ENCODE measurements around the gene SORCS2. TPM values are rescaled to one million over a fixed set of nuclear protein-coding genes. Genes with fewer than 3 reads are reported as not detected.

The SORCS2 gene
- total and polyA plus RNA-seq, 2 donors = 2.2 to 2.7 TPM

DNA sequence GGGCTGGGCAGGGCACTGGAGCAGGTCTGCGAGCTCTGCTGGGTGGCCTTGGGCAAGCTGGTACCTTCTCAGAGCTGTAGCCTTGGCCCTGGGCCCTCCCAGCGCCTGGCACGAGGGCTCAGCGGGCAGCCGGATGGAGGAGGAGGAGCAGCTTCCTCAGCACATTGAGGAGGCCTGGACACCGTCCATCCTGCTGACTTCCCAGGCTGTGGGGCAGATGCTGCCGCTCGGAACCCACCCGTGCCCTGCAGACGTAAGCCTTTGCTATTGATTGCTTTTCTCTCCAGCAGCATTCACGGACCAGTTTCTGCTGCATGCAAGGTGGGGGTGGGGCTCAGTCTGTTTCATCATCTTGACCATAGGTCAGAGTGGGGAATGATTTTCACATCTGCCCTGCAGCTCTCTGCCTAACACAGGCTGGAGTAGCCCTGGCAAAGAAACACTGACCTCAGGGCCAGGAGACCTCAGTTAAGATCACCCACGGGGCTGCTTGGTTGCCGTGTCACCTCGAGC is 323.1 kb downstream of the SORCS2 start:
- H3K9me3 ChIP-seq (ENCODE audit: control insufficient read depth in 2 of 2, insufficient read depth in 1 of 2, low read length in 1 of 2) = no peaks in the 10 kb centered on the region
- no peak overlapping the region for H3K27ac ChIP-seq (ENCODE audit: low read depth in 1 of 2, low read length in 1 of 2)
- no peak overlapping the region for H3K4me3 ChIP-seq (ENCODE audit: low read length in 2 of 2)
- peaks cover 0 to 13% of the 10 kb centered on the region in 2 donors for H3K27me3 ChIP-seq (ENCODE audit: control insufficient read depth in 2 of 2, insufficient read depth in 1 of 2, low read length in 1 of 2)
- H3K36me3 ChIP-seq (ENCODE audit: control insufficient read depth in 2 of 2, insufficient read depth in 2 of 2, low read length in 1 of 2) = no peaks in the 10 kb centered on the region
- no peak for DNase-seq (ENCODE audit: low read depth in 6 of 9, low spot score in 9 of 9)
- WGBS = 88% methylated on average over 14 of the region's 14 CpGs
- H3K4me1 ChIP-seq (ENCODE audit: control insufficient read depth in 2 of 2, insufficient read depth in 2 of 2, low read length in 2 of 2) = no peaks in the 10 kb centered on the region

DNA sequence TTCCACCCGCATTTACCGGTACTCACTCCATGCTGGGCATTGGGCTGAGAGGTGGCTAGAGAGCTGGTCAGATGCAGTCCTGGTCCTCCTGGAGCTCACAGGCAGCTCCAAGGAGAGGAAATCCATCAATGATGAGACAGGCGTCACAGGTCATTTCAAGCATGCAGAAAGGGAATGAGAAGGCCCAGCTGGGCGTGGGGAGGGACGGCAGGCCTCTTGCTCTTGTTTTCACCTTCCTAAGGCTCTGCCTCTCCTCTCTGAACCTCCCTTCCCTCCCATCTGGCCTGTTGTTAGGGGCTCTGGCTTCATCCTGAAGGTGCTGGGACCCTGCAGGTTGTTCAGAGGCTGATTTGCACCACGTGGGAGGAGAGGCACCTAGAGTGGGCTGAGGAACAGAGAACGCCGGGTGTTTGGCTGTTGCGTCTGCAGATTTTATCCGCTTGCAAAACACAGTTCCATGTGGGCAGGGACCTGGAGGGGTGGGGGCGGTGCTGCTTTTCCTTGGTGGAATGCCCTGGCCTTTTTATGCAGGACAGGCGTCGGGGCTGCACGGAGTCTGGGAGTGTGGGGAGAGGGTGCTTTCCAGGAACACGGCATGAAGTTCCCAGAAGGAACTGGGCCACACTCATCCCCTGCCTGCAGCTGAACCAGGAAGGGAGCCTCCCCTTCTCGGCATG is 323.9 kb downstream of the SORCS2 start:
- DNase-seq (ENCODE audit: low read depth in 6 of 9, low spot score in 9 of 9) = no peak
- 47% methylated on average over 16 of the region's 16 CpGs for WGBS
- H3K4me3 ChIP-seq (ENCODE audit: low read length in 2 of 2) = no peak overlapping the region
- H3K4me1 ChIP-seq (ENCODE audit: control insufficient read depth in 2 of 2, insufficient read depth in 2 of 2, low read length in 2 of 2) = no peaks in the 10 kb centered on the region
- H3K36me3 ChIP-seq (ENCODE audit: control insufficient read depth in 2 of 2, insufficient read depth in 2 of 2, low read length in 1 of 2) = no peaks in the 10 kb centered on the region
- no peaks in the 10 kb centered on the region for H3K9me3 ChIP-seq (ENCODE audit: control insufficient read depth in 2 of 2, insufficient read depth in 1 of 2, low read length in 1 of 2)
- H3K27me3 ChIP-seq (ENCODE audit: control insufficient read depth in 2 of 2, insufficient read depth in 1 of 2, low read length in 1 of 2) = peaks cover 0 to 11% of the 10 kb centered on the region in 2 donors
- H3K27ac ChIP-seq (ENCODE audit: low read depth in 1 of 2, low read length in 1 of 2) = no peak overlapping the region

DNA sequence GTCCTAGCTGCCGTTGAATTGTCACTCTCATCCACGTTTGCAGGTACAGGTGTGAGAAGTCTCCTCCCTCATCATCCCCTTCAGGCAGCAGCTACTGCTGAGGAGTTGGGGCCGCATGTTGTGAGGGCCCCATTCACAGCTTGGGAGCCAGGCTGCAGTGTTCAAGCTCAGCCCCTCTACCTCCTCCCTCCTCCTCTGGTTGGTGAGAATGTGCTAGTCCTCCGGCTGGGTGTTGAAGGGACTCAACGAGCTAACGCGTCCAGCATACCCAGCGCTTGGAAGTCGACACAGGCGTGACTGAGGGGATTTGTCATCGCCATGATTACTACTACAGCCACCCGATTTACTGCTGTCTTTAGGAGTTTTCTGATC is 324.4 kb downstream of the SORCS2 start:
- no peak for DNase-seq (ENCODE audit: low read depth in 6 of 9, low spot score in 9 of 9)

DNA sequence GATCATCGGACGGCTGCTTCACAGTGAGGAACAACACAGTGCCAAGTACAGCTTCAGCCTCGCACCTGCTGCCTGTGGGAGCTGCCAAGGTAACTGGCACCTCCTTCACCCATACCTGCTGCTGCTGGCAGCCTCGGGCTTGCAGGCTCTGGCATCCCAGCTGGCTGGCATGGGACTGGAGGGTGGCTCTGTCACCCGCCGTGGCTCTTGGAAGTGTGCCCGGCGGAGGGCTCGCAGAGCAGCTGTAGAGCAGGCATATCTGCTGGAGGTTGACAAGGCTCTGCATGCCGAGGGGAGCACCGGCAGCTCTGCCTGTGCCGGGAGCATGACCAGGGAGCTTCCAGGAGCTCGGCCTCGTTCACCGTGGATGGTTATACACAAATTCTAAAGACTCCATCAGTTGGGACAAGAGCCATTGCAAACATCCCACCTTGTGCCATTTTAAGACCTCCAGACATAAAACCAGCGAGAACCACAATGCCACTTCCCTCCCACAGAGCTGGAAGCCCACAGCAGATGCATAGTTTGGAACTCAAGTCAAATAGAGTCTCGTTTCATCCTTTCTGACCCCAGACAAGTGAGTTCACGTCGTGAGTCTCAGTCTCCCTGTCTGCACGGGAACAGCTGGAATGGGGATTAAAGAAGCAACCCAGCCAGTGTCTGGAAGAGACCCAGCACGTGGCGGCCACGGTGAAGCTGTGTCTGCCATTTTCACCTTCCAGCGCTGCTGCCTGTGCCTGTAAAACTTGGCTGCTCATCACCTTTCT is 326.7 kb downstream of the SORCS2 start:
- 84% methylated on average over 24 of the region's 24 CpGs for WGBS
- Histone ChIP-seq H3K27me3 (ENCODE audit: control insufficient read depth in 2 of 2, insufficient read depth in 1 of 2, low read length in 1 of 2) (peaks cover 0 to 16% of the 10 kb centered on the region in 2 donors), H3K36me3 (ENCODE audit: control insufficient read depth in 2 of 2, insufficient read depth in 2 of 2, low read length in 1 of 2) (no peaks in the 10 kb centered on the region), H3K9me3 (ENCODE audit: control insufficient read depth in 2 of 2, insufficient read depth in 1 of 2, low read length in 1 of 2) (no peaks in the 10 kb centered on the region), H3K27ac (ENCODE audit: low read depth in 1 of 2, low read length in 1 of 2) (no peak overlapping the region), H3K4me1 (ENCODE audit: control insufficient read depth in 2 of 2, insufficient read depth in 2 of 2, low read length in 2 of 2) (no peaks in the 10 kb centered on the region), H3K4me3 (ENCODE audit: low read length in 2 of 2) (no peak overlapping the region)
- DNase-seq (ENCODE audit: low read depth in 6 of 9, low spot score in 9 of 9) = no peak

More for the DNA sequence above, 324.4 kb downstream of the SORCS2 start:
- WGBS = 28% methylated on average over 12 of the region's 12 CpGs
- H3K4me1 ChIP-seq (ENCODE audit: control insufficient read depth in 2 of 2, insufficient read depth in 2 of 2, low read length in 2 of 2) = no peaks in the 10 kb centered on the region
- no peaks in the 10 kb centered on the region for H3K36me3 ChIP-seq (ENCODE audit: control insufficient read depth in 2 of 2, insufficient read depth in 2 of 2, low read length in 1 of 2)
- no peak overlapping the region for H3K4me3 ChIP-seq (ENCODE audit: low read length in 2 of 2)
- no peaks in the 10 kb centered on the region for H3K9me3 ChIP-seq (ENCODE audit: control insufficient read depth in 2 of 2, insufficient read depth in 1 of 2, low read length in 1 of 2)
- H3K27me3 ChIP-seq (ENCODE audit: control insufficient read depth in 2 of 2, insufficient read depth in 1 of 2, low read length in 1 of 2) = peaks cover 0 to 13% of the 10 kb centered on the region in 2 donors
- no peak overlapping the region for H3K27ac ChIP-seq (ENCODE audit: low read depth in 1 of 2, low read length in 1 of 2)

DNA sequence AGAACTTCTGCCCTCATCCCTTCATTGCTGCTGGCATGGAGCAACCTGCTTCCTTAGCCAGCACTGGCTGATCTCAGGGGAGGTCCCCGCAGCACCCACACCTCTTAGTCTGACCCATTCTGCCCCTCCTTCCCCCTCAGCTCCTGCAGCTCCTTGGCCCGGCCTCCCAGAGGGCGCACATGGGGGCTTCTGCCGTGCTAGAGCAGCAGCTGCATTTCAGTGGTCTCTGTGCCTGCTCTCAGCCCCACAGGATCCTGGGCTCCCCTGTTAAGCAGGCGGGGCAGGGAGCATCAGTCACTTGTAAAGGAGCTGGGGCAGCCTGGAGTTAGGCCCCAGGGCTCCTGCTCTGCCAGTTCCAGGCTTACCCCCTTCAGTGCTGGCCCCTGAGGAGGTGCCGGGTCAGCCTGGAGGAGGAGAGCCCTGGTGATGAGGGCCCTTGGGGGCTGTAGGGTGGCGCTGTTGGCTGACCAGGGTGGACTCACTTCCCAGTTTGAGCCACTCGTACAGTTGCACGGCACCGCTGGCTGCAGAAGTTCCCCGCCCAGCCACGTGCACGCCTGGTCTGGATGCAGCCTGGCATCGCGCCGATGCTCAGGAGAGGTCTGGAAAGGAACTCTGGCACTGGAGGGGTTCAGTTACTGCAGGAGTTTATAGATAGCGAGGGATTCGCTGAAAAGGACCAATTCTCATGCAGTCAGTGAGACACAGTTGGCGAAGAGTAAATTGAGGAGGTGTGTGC is 327.5 kb downstream of the SORCS2 start:
- peaks cover 0 to 22% of the 10 kb centered on the region in 2 donors for H3K27me3 ChIP-seq (ENCODE audit: control insufficient read depth in 2 of 2, insufficient read depth in 1 of 2, low read length in 1 of 2)
- no peak overlapping the region for H3K4me3 ChIP-seq (ENCODE audit: low read length in 2 of 2)
- H3K4me1 ChIP-seq (ENCODE audit: control insufficient read depth in 2 of 2, insufficient read depth in 2 of 2, low read length in 2 of 2) = no peaks in the 10 kb centered on the region
- H3K36me3 ChIP-seq (ENCODE audit: control insufficient read depth in 2 of 2, insufficient read depth in 2 of 2, low read length in 1 of 2) = no peaks in the 10 kb centered on the region
- no peak for DNase-seq (ENCODE audit: low read depth in 6 of 9, low spot score in 9 of 9)
- no peaks in the 10 kb centered on the region for H3K9me3 ChIP-seq (ENCODE audit: control insufficient read depth in 2 of 2, insufficient read depth in 1 of 2, low read length in 1 of 2)
- no peak overlapping the region for H3K27ac ChIP-seq (ENCODE audit: low read depth in 1 of 2, low read length in 1 of 2)
- 74% methylated on average over 19 of the region's 19 CpGs for WGBS

DNA sequence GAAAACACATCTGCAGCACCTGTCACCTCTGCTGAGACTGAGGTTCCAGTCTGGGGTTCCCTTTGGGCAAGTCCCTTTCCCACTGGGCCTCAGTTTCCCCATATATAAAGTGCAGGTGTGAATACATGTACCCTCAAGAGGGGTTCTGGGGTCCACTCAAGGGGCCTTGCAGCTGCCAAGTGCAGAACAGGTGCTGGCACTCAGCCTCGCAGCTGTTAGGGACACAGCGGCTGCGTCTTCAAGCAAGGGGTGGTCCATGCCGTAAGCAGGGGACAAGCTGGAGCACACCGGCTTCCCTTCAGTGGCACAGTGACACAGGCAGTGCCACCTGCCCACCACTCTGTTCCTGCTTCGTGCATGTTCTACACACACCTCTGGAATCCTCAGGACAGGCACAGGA is 329.3 kb downstream of the SORCS2 start:
- H3K36me3 ChIP-seq (ENCODE audit: control insufficient read depth in 2 of 2, insufficient read depth in 2 of 2, low read length in 1 of 2) = no peaks in the 10 kb centered on the region
- H3K27ac ChIP-seq (ENCODE audit: low read depth in 1 of 2, low read length in 1 of 2) = no peak overlapping the region
- no peak for DNase-seq (ENCODE audit: low read depth in 6 of 9, low spot score in 9 of 9)
- no peaks in the 10 kb centered on the region for H3K9me3 ChIP-seq (ENCODE audit: control insufficient read depth in 2 of 2, insufficient read depth in 1 of 2, low read length in 1 of 2)
- 72% methylated on average over 6 of the region's 6 CpGs for WGBS
- peaks cover 0 to 19% of the 10 kb centered on the region in 2 donors for H3K27me3 ChIP-seq (ENCODE audit: control insufficient read depth in 2 of 2, insufficient read depth in 1 of 2, low read length in 1 of 2)
- no peaks in the 10 kb centered on the region for H3K4me1 ChIP-seq (ENCODE audit: control insufficient read depth in 2 of 2, insufficient read depth in 2 of 2, low read length in 2 of 2)
- H3K4me3 ChIP-seq (ENCODE audit: low read length in 2 of 2) = no peak overlapping the region

DNA sequence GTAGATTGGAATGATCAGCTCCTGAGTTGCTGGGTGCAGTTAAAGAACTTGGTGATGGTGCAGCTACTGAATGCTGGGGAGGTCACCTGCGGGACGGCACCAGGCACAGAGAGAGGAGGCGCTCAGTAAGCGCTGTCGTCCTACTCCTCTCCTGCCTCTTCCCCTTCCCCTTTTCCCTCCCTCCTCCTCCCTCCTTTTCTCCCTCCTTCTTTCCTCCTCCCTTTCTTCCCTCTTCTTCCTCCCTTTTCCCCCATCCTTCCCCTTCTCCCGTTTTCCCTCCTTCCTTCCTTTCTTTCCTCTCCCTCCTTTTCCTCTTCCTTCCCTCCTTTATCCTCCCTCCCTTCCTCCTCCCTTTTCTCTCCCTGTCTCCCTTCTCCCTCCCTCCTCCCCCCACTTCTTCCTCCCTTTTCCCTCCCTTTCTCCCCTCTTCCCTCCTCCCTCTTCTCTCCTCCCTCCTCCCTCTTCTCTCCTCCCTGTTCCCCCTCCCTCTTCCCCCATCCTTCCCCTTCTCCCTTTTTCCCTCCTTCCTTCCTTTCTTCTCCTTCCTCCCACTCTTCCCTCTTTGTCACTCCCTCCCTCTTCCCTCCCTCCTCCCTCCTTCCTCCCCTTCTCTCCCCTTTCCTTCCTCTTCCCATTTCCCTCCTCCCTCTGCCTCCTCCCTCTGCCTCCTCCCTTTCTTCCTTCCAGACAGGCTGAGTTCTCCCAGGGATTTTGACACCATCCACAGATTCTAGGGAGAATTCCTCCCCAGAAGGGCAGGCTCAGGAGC is 330.3 kb downstream of the SORCS2 start:
- Histone ChIP-seq H3K36me3 (ENCODE audit: control insufficient read depth in 2 of 2, insufficient read depth in 2 of 2, low read length in 1 of 2) (no peaks in the 10 kb centered on the region), H3K9me3 (ENCODE audit: control insufficient read depth in 2 of 2, insufficient read depth in 1 of 2, low read length in 1 of 2) (no peaks in the 10 kb centered on the region), H3K4me3 (ENCODE audit: low read length in 2 of 2) (no peak overlapping the region), H3K4me1 (ENCODE audit: control insufficient read depth in 2 of 2, insufficient read depth in 2 of 2, low read length in 2 of 2) (no peaks in the 10 kb centered on the region), H3K27ac (ENCODE audit: low read depth in 1 of 2, low read length in 1 of 2) (no peak overlapping the region), H3K27me3 (ENCODE audit: control insufficient read depth in 2 of 2, insufficient read depth in 1 of 2, low read length in 1 of 2) (peaks cover 0 to 17% of the 10 kb centered on the region in 2 donors)
- 67% methylated on average over 6 of the region's 6 CpGs for WGBS
- DNase-seq (ENCODE audit: low read depth in 6 of 9, low spot score in 9 of 9) = no peak

DNA sequence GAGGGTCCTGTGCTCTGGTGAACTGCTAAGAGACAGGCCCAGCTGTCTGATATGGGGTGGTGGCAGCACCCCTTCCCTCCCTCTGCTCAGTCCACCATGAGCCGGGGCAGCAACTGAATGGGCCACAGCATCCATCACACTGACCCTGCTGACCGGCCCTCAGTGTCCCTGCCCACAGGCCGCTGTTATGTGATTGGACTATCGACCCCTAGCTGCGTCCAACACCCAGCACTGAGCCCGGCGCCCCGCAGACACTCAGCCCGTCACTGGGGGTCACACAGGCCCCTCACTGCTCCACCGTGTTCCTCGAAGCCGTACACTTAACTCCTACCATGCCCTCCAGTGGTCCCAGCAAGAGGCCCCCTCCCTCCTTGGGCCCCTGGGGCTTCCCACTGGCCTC is 331.2 kb downstream of the SORCS2 start:
- H3K9me3 ChIP-seq (ENCODE audit: control insufficient read depth in 2 of 2, insufficient read depth in 1 of 2, low read length in 1 of 2) = no peaks in the 10 kb centered on the region
- H3K27me3 ChIP-seq (ENCODE audit: control insufficient read depth in 2 of 2, insufficient read depth in 1 of 2, low read length in 1 of 2) = peaks cover 0 to 17% of the 10 kb centered on the region in 2 donors
- no peak overlapping the region for H3K27ac ChIP-seq (ENCODE audit: low read depth in 1 of 2, low read length in 1 of 2)
- H3K36me3 ChIP-seq (ENCODE audit: control insufficient read depth in 2 of 2, insufficient read depth in 2 of 2, low read length in 1 of 2) = no peaks in the 10 kb centered on the region
- H3K4me3 ChIP-seq (ENCODE audit: low read length in 2 of 2) = no peak overlapping the region
- H3K4me1 ChIP-seq (ENCODE audit: control insufficient read depth in 2 of 2, insufficient read depth in 2 of 2, low read length in 2 of 2) = no peaks in the 10 kb centered on the region
- DNase-seq (ENCODE audit: low read depth in 6 of 9, low spot score in 9 of 9) = no peak
- 92% methylated on average over 12 of the region's 12 CpGs for WGBS

Data from thymus (tissue), 11 donors.